ENCODE measurements around the gene RTF1.

DNA sequence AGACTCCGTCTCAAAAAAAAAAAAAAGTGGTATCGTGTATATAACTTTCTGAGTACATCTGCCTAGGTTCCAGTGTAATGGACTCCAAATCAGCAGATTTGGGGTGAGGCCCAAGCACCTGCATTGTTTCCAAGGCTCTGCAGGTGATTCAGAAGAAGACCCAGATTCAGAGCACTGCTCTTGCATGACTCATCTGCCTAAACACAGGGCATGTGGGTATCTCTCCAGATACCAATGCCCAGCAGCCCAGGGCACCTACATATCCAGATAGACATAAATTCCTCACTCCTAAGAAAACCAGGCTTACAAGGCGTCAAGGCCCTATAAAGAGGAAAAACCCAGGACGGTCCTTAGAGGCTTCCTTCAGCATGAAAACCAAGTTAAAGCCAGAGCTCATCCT is 38.9 kb upstream of the RTF1 start:
- TF ChIP-seq, protein P1, sequence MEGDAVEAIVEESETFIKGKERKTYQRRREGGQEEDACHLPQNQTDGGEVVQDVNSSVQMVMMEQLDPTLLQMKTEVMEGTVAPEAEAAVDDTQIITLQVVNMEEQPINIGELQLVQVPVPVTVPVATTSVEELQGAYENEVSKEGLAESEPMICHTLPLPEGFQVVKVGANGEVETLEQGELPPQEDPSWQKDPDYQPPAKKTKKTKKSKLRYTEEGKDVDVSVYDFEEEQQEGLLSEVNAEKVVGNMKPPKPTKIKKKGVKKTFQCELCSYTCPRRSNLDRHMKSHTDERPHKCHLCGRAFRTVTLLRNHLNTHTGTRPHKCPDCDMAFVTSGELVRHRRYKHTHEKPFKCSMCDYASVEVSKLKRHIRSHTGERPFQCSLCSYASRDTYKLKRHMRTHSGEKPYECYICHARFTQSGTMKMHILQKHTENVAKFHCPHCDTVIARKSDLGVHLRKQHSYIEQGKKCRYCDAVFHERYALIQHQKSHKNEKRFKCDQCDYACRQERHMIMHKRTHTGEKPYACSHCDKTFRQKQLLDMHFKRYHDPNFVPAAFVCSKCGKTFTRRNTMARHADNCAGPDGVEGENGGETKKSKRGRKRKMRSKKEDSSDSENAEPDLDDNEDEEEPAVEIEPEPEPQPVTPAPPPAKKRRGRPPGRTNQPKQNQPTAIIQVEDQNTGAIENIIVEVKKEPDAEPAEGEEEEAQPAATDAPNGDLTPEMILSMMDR (IDR thresholded peaks at IDR 0.05; ENCODE audit: low read length), result no peak
- TF ChIP-seq EZH2 (IDR thresholded peaks at IDR 0.05; ENCODE audit: borderline replicate concordance, low read length), result no peak

Data from OCI-LY1 (cell line).